ENCODE data around the gene LYSMD2. TPM values are rescaled to one million over a fixed set of nuclear protein-coding genes. Genes with fewer than 3 reads are reported as not detected.

Gene LYSMD2
- total and polyA plus RNA-seq, 9 of the 15 experiments (the other 6 are each of a cell fraction or from before 2014, with no cell fraction given): 4.3 to 30.3 (median 9.8) TPM

GRCh38 chr15:51702710-51703109, 34.7 kb downstream of the LYSMD2 start (continued):
- TF ChIP-seq ZBTB11 (CRISPR knock-in tag; IDR thresholded peaks at IDR 0.05): 0 out of 6 replicates have a peak, but pooled peaks of 1 of the 3 experiments have one; percentile 18
- peak; percentile 92 for TF ChIP-seq ARID1B (IDR thresholded peaks at IDR 0.05)
- TF ChIP-seq NFE2 (IDR thresholded peaks at IDR 0.05; ENCODE audit: low read depth): peak; percentile 88
- no peak for TF ChIP-seq KDM2B (CRISPR knock-in tag; IDR thresholded peaks at IDR 0.05)
- peak; percentile 88 for TF ChIP-seq SMARCA4 (IDR thresholded peaks at IDR 0.05)
- peak in 1 of 2 experiments; percentile 58; a peak in 1 of 4 replicates for TF ChIP-seq TBL1XR1 (IDR thresholded peaks at IDR 0.05; ENCODE audit: low read length in 2 of 2)
- no peak for TF ChIP-seq ZNF253 (CRISPR knock-in tag; conservative IDR thresholded peaks at IDR 0.05)
- TF ChIP-seq ZNF398 (CRISPR knock-in tag; IDR thresholded peaks at IDR 0.05): no peak
- no peak for TF ChIP-seq ZBED1 (IDR thresholded peaks at IDR 0.05)
- TF ChIP-seq ZNF512 (tag; IDR thresholded peaks at IDR 0.05): no peak
- TF ChIP-seq ZNF57 (CRISPR knock-in tag; IDR thresholded peaks at IDR 0.05): no peak
- TF ChIP-seq PML (IDR thresholded peaks at IDR 0.05; ENCODE audit: low read length): peak; percentile 53
- TF ChIP-seq RBM14 (IDR thresholded peaks at IDR 0.05; ENCODE audit: borderline replicate concordance, insufficient read depth, low read depth, low read length): no peak
- TF ChIP-seq TCF3 (CRISPR knock-in tag; IDR thresholded peaks at IDR 0.05): peak; percentile 87
- TF ChIP-seq FOSL1 (tag; conservative IDR thresholded peaks at IDR 0.05): 0 out of 2 replicates have a peak, but pooled peaks have one; percentile 25
- no peak for TF ChIP-seq SP2 (IDR thresholded peaks at IDR 0.05; ENCODE audit: extremely low read depth, low read depth, low read length, poor library complexity, severe bottlenecking)
- TF ChIP-seq ZBTB17 (CRISPR knock-in tag; IDR thresholded peaks at IDR 0.05): no peak
- TF ChIP-seq ARID2 (IDR thresholded peaks at IDR 0.05): no peak
- TF ChIP-seq ZNF696 (CRISPR knock-in tag; conservative IDR thresholded peaks at IDR 0.05): no peak
- no peak for TF ChIP-seq HIVEP1 (CRISPR knock-in tag; IDR thresholded peaks at IDR 0.05)
- TF ChIP-seq MAFG (tag; conservative IDR thresholded peaks at IDR 0.05): peak; percentile 80
- no peak for TF ChIP-seq ZNF24 (IDR thresholded peaks at IDR 0.05)
- TF ChIP-seq PCBP1 (IDR thresholded peaks at IDR 0.05; ENCODE audit: low read depth, low read length, poor library complexity, severe bottlenecking): no peak
- no peak for TF ChIP-seq SMARCB1 (IDR thresholded peaks at IDR 0.05; ENCODE audit: insufficient read length, low read depth)
- TF ChIP-seq SMAD2 (IDR thresholded peaks at IDR 0.05; ENCODE audit: low read depth, low read length): no peak

All from K562 (cell line).